Suprapubic skin (tissue), 4 donors: ENCODE results near the gene HAT1.

ENCODE experiments used
- CTCF ChIP-seq, 2 donors: fragments of 200-600 bp in 1 of 2; fragments of 450-650 bp in 1 of 2; sonication (generic) in 1 of 2; IDR thresholded peaks; one replicate each; pipeline ENCODE4 v1.5.1; 2016 to 2019; ENCODE audit warnings: antibody characterized with exemption in 2 of 2, mild to moderate bottlenecking in 1 of 2, moderate library complexity in 1 of 2
- POLR2A ChIP-seq, 2 donors: fragments of 450-650 bp; IDR thresholded peaks; one replicate each; pipeline ENCODE4 v1.6.1; 2017; ENCODE audit warnings: antibody characterized with exemption in 2 of 2, mild to moderate bottlenecking in 2 of 2, moderate library complexity in 2 of 2
- POLR2AphosphoS5 ChIP-seq, 3 donors: sonication (generic); formaldehyde crosslinking; IDR thresholded peaks; one replicate each; pipeline ENCODE4 v1.6.1; 2017; ENCODE audit warnings: antibody characterized with exemption in 3 of 3

DNA sequence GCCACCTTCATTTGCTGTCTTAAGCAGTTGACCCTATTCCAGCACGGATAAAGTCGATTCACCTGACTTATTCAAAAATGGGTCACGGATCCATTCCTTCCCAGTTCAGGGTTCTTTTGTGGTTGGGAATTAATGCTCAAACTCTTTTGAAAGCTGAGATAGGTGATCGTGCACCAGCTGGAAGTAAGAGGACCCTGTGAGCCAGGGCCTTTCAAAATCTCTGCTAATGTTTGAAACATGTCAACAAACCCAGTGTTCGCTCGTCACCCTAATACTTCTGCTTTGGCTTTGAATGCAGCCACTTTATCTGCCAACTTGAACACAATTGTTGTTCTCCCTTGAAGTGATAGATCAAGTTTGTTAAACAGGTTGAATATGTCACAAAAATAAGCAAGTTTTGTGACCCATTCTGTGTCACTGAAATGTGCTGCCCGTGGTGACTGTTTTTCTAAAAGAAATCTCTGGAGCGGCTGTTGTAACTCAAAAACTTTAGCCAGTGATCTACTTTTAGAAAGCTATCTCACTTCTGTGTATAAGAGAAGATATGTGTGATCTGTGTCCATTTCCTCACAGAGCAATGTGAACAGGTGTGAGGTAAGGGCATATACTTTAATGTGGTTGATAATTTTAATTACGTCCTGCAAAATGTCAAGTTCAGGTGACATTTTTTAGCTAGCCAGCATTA, 16.9 kb downstream of the HAT1 start:
- TF ChIP-seq POLR2A (IDR thresholded peaks at IDR 0.05): no peak
- no peak for TF ChIP-seq POLR2AphosphoS5 (IDR thresholded peaks at IDR 0.05)
- TF ChIP-seq CTCF (IDR thresholded peaks at IDR 0.05): no peak
